Activated CD8-positive, alpha-beta T cell treated with anti-CD3 and anti-CD28 coated beads for 36 hours (primary cell): ENCODE data around the gene LRRC4B. TPM values are rescaled to one million over a fixed set of nuclear protein-coding genes. Genes with fewer than 3 reads are reported as not detected.
"Not testable (repeated sequence)": the region's sequence is repeated elsewhere in the genome, so short reads cannot be mapped to it uniquely, and the experiment has no call there.

ENCODE experiments used
- ATAC-seq: fragments of 200-7000 bp; cut with Tn5 transposase; one replicate; pipeline ENCODE4 v1.10.0; 2021; ENCODE audit warnings: mild to moderate bottlenecking, moderate library complexity
- CTCF ChIA-PET: fragments of 350-600 bp; sonication (Branson Sonifier 250); formaldehyde crosslinking; loops from one replicate; lab custom pipeline; 2021; ENCODE audit warnings: antibody characterized with exemption; lab: Charles Lee
- POLR2A ChIA-PET: fragments of 350-600 bp; sonication (Branson Sonifier 250); formaldehyde crosslinking; loops from one replicate; lab custom pipeline; 2021; ENCODE audit warnings: antibody characterized with exemption; lab: Charles Lee
- DNase-seq: peaks from one replicate; pipeline ENCODE4 v3.0.0-alpha.2; 2020
- H3K27ac Mint-ChIP-seq: one replicate; pipeline ENCODE4 v1.8.0; 2021; ENCODE audit warnings: mild to moderate bottlenecking, mixed read lengths
- H3K27me3 Mint-ChIP-seq: one replicate; pipeline ENCODE4 v1.8.0; 2021; ENCODE audit warnings: mixed read lengths
- H3K36me3 Mint-ChIP-seq: one replicate; pipeline ENCODE4 v1.8.0; 2021; ENCODE audit warnings: low read depth, mixed read lengths
- H3K4me1 Mint-ChIP-seq: one replicate; pipeline ENCODE4 v1.8.0; 2021; ENCODE audit warnings: low read depth, mixed read lengths
- H3K4me3 Mint-ChIP-seq: one replicate; pipeline ENCODE4 v1.8.0; 2021; ENCODE audit warnings: mild to moderate bottlenecking, moderate library complexity, mixed read lengths
- H3K9me3 Mint-ChIP-seq: one replicate; pipeline ENCODE4 v1.8.0; 2021; ENCODE audit warnings: mixed read lengths
- intact Hi-C: fragments of 100-400 bp; cut with micrococcal nuclease; formaldehyde crosslinking; loops from one replicate; pipeline ENCODE4 v1.10.0; 2022
- total RNA-seq, 2 experiments: library from RNA; stranded (reverse); gene quantifications; one replicate each; pipeline ENCODE4 v1.2.3, GENCODE V29; 2021
- TF ChIP-seq, protein P1 (sequence below): fragments of 200-600 bp; IDR thresholded peaks from one replicate; pipeline ENCODE4 v1.8.0; 2022; ENCODE audit warnings: antibody characterized with exemption, mild to moderate bottlenecking

The LRRC4B gene
- total RNA-seq, 2 experiments from 2014 or later, result not detected

- Mint-ChIP-seq H3K4me3 (no peak overlapping the region), H3K9me3 (no peaks in the 10 kb centered on the region), H3K4me1 (no peaks in the 10 kb centered on the region), H3K36me3 (no peaks in the 10 kb centered on the region), H3K27ac (no peak overlapping the region), H3K27me3 (peaks cover 28% of the 10 kb centered on the region)
- DNase-seq (no peak), ATAC-seq (no peak)
- ChIA-PET CTCF (no interaction called here), POLR2A (no interaction called here)
- intact Hi-C loops, result loop anchor here (10.0 kb wide), 2 partner anchors 67 to 323 kb away; no protein-coding TSS in a partner anchor
- TF ChIP-seq, protein P1, sequence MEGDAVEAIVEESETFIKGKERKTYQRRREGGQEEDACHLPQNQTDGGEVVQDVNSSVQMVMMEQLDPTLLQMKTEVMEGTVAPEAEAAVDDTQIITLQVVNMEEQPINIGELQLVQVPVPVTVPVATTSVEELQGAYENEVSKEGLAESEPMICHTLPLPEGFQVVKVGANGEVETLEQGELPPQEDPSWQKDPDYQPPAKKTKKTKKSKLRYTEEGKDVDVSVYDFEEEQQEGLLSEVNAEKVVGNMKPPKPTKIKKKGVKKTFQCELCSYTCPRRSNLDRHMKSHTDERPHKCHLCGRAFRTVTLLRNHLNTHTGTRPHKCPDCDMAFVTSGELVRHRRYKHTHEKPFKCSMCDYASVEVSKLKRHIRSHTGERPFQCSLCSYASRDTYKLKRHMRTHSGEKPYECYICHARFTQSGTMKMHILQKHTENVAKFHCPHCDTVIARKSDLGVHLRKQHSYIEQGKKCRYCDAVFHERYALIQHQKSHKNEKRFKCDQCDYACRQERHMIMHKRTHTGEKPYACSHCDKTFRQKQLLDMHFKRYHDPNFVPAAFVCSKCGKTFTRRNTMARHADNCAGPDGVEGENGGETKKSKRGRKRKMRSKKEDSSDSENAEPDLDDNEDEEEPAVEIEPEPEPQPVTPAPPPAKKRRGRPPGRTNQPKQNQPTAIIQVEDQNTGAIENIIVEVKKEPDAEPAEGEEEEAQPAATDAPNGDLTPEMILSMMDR, result no peak
These were observed 33.3 kb upstream of the LRRC4B start for GRCh38 chr19:50601407-50602088.

DNA sequence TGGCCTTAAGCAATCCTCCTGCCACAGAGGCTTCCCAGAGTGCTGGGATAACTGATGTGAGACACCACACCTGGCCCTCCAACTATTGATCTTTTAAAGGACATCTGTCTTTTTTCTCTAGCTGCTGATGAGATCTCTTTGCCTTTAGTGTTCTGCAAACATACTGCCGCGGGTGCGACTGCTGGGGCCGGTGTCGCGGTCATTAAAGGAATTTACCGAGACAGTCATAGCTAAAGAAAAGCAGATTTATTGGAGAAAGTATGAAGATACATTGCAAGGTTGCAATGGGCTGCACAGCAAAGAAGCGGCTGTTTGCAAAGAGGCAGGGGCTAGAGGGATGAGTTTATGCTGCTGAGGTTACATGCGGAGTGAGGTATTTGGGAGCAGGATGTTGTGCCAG, 31.2 kb upstream of the LRRC4B start:
- POLR2A ChIA-PET, result no interaction called here
- CTCF ChIA-PET, result no interaction called here
- Mint-ChIP-seq H3K27ac (no peak overlapping the region), H3K9me3 (no peaks in the 10 kb centered on the region), H3K27me3 (peaks cover 23% of the 10 kb centered on the region), H3K4me3 (no peak overlapping the region), H3K4me1 (no peaks in the 10 kb centered on the region), H3K36me3 (no peaks in the 10 kb centered on the region)
- DNase-seq (no peak), ATAC-seq (no peak)
- TF ChIP-seq, protein P1, result no peak
- intact Hi-C loops, result no loop called here

DNA sequence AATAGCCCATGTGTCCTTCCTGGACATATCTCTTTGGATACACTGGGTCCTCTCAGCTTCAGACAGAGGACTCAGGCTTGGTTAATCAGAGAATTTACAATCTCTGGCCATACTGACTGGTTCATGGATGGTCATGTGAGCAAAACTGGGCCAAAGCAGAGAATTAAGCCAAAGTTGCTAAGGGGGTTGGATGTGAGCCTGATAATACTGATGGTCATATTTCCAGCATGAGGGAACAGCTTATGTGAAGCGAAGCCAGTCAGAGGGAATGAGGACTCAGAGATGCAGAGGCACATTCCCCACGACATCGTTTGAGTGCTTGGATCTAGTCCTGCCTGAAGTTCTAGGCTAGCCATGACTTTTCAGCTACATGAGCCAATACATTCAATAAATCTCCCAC, 22.0 kb upstream of the LRRC4B start:
- Mint-ChIP-seq H3K4me3 (no peak overlapping the region), H3K9me3 (no peaks in the 10 kb centered on the region), H3K27ac (no peak overlapping the region), H3K4me1 (no peaks in the 10 kb centered on the region), H3K36me3 (no peaks in the 10 kb centered on the region), H3K27me3 (peaks cover 9% of the 10 kb centered on the region)
- DNase-seq, result no peak
- intact Hi-C loops, result loop anchor here (5.0 kb wide), 1 partner anchor 192 kb away; no protein-coding TSS in a partner anchor
- CTCF ChIA-PET, result interaction anchor here (2.5 kb wide), 1 partner anchor 34 kb away, joined by 6 read pairs; no protein-coding TSS in a partner anchor
- no peak for ATAC-seq
- TF ChIP-seq, protein P1, result no peak
- POLR2A ChIA-PET, result no interaction called here

DNA sequence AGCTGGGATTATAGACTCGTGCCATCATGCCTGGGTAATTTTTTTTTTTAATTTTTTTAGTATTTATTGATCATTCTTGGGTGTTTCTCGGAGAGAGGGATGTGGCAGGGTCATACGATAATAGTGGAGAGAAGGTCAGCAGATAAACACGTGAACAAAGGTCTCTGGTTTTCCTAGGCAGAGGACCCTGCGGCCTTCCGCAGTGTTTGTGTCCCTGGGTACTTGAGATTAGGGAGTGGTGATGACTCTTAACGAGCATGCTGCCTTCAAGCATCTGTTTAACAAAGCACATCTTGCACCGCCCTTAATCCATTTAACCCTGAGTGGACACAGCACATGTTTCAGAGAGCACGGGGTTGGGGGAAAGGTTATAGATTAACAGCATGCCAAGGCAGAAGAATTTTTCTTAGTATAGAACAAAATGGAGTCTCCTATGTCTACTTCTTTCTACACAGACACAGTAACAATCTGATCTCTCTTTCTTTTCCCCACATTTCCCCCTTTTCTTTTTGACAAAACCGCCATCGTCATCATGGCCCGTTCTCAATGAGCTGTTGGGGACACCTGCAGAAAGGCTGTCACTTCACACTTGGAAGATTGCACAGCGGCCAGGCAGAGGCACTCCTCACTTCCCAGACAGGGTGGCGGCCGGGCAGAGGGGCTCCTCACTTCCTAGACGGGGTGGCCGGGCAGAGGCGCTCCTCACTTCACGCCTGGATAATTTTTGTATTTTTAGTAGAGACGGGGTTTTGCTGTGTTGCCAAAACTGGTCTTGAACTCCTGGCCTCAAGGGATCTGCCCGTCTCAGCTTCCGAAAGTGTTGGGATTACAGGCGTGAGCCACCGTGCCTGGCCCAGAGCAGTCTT, 13.8 kb upstream of the LRRC4B start:
- H3K27me3 Mint-ChIP-seq, H3K9me3 Mint-ChIP-seq, H3K36me3 Mint-ChIP-seq, H3K4me1 Mint-ChIP-seq, H3K4me3 Mint-ChIP-seq, POLR2A ChIA-PET, intact Hi-C loops, H3K27ac Mint-ChIP-seq, DNase-seq, ATAC-seq: not testable (repeated sequence)
- CTCF ChIA-PET, result interaction anchor here (1.9 kb wide), 1 partner anchor 45 kb away, joined by 7 read pairs; no protein-coding TSS in a partner anchor

GRCh38 chr19:50580970-50581634, 12.9 kb upstream of the LRRC4B start:
- H3K27me3 Mint-ChIP-seq, result peaks cover 8% of the 10 kb centered on the region
- intact Hi-C loops, result no loop called here
- TF ChIP-seq, protein P1, result no peak
- ATAC-seq, result no peak
- DNase-seq, result no peak
- no peaks in the 10 kb centered on the region for H3K9me3 Mint-ChIP-seq
- no peak overlapping the region for H3K27ac Mint-ChIP-seq
- H3K4me1 Mint-ChIP-seq, result no peaks in the 10 kb centered on the region
- H3K4me3 Mint-ChIP-seq, result no peak overlapping the region
- CTCF ChIA-PET, result no interaction called here
- POLR2A ChIA-PET, result interaction anchor here (0.6 kb wide), 1 partner anchor 256 kb away, joined by 3 read pairs; no protein-coding TSS in a partner anchor
- no peaks in the 10 kb centered on the region for H3K36me3 Mint-ChIP-seq
